Duodenal mucosa (tissue), 2 donors: Measurements from ENCODE around the gene LLCFC1.

Experiments used
- H3K27ac ChIP-seq: one replicate; pipeline ENCODE4 v1.7.0; 2013; ENCODE audit warnings: low read depth, low read length
- H3K27me3 ChIP-seq, 2 donors: one replicate each; pipeline ENCODE4 v1.7.0; 2013; ENCODE audit warnings: low read length in 2 of 2, control low read depth in 1 of 2; ENCODE audit not compliant: insufficient read depth in 2 of 2, control insufficient read depth in 1 of 2
- H3K36me3 ChIP-seq, 2 donors: one replicate each; pipeline ENCODE4 v1.7.0; 2013; ENCODE audit warnings: low read length in 2 of 2, control low read depth in 1 of 2; ENCODE audit not compliant: insufficient read depth in 2 of 2, control insufficient read depth in 1 of 2
- H3K4me1 ChIP-seq, 2 donors: one replicate each; pipeline ENCODE4 v1.7.0; 2013; ENCODE audit warnings: low read length in 2 of 2, control low read depth in 1 of 2; ENCODE audit not compliant: insufficient read depth in 2 of 2, control insufficient read depth in 1 of 2
- H3K4me3 ChIP-seq, 2 donors: one replicate each; pipeline ENCODE4 v1.7.0; 2013; ENCODE audit warnings: low read length in 2 of 2, low read depth in 1 of 2
- H3K9ac ChIP-seq, 2 donors: one replicate each; pipeline ENCODE4 v1.7.0; 2013; ENCODE audit warnings: low read length in 2 of 2, low read depth in 1 of 2
- H3K9me3 ChIP-seq, 2 donors: one replicate each; pipeline ENCODE4 v1.7.0; 2013; ENCODE audit warnings: low read length in 2 of 2, control low read depth in 1 of 2; ENCODE audit not compliant: control insufficient read depth in 1 of 2

The LLCFC1 gene

DNA sequence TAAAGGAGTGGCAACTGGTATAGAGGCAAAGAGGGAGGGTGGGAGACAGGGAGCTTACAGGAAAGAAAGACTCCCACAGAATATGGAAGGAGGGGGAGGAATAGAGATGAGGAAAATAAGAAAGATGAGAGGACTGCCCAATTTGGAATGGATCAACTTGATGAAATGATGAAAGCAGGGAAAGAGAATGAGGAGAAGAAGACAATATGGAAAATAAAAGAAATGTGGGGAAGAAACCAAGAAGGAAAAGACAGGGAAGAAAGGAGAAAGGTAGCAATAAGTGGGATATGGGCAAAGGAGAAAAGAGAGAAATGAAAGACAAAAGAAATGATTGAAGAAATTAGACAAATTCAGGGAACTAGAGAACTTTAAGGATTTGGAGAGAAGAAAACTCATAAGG lies 19.9 kb downstream of the LLCFC1 start:
- peaks cover 6 to 13% of the 10 kb centered on the region in 2 donors for H3K4me1 ChIP-seq
- peaks cover 0 to 5% of the 10 kb centered on the region in 2 donors for H3K9me3 ChIP-seq
- no peak overlapping the region for H3K9ac ChIP-seq

DNA sequence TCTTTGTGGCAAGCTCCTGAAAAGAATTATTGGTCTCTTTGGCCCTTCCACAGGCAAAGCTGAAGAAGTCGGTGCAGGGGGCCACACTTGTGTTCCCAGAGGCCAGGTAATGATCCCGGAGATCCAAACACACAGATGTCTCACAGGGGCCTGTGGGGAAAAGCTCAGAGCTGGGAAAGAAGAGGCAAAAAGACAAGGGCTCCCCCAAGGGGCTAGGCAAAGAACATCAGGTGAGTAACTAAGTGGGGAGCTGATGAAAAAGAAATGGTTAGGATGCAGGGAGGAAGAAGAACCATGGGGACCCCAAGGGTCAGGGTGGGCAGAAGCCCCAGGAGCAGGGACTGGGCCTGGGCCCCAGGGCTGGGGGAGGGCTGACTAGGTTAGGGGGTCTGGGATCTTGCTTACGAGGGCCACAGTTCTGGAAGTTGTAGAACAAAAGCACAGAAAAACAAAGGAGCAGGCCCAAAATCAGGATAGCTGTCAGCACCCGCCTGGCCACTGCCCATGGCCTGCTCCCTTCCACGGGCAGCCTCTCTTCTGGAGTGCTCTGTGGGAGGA lies 21.8 kb downstream of the LLCFC1 start:
- no peaks in the 10 kb centered on the region for H3K36me3 ChIP-seq
- no peak overlapping the region for H3K9ac ChIP-seq
- no peak overlapping the region for H3K4me3 ChIP-seq
- no peak overlapping the region for H3K27ac ChIP-seq
- H3K9me3 ChIP-seq: no peaks in the 10 kb centered on the region
- peaks cover 6 to 13% of the 10 kb centered on the region in 2 donors for H3K4me1 ChIP-seq
- no peaks in the 10 kb centered on the region for H3K27me3 ChIP-seq

More for the DNA sequence above, 19.9 kb downstream of the LLCFC1 start:
- Histone ChIP-seq H3K27me3 (no peaks in the 10 kb centered on the region), H3K36me3 (no peaks in the 10 kb centered on the region), H3K4me3 (no peak overlapping the region), H3K27ac (no peak overlapping the region)

DNA sequence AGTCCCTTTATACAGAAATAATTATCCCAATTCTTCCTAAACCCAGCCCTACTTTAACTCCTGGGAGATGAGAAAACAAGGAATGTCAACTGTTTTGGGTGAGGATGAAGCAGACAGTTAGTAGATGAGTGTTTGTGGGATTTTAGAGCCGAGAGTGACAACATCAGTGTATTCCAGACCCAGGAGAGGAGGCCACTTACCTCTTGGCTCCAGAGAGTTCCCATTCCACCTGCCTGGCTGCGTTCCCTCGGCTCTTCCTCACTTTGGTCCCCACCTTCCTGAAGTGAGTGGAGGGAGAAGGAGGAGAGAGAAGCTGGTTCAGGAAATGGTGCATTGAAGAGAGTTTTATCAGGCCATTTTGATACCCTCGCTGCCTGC lies 22.3 kb downstream of the LLCFC1 start:
- H3K4me1 ChIP-seq: peaks cover 6 to 11% of the 10 kb centered on the region in 2 donors
- H3K9me3 ChIP-seq: no peaks in the 10 kb centered on the region
- H3K27ac ChIP-seq: no peak overlapping the region
- H3K4me3 ChIP-seq: no peak overlapping the region
- H3K9ac ChIP-seq: no peak overlapping the region
- no peaks in the 10 kb centered on the region for H3K36me3 ChIP-seq
- no peaks in the 10 kb centered on the region for H3K27me3 ChIP-seq

DNA sequence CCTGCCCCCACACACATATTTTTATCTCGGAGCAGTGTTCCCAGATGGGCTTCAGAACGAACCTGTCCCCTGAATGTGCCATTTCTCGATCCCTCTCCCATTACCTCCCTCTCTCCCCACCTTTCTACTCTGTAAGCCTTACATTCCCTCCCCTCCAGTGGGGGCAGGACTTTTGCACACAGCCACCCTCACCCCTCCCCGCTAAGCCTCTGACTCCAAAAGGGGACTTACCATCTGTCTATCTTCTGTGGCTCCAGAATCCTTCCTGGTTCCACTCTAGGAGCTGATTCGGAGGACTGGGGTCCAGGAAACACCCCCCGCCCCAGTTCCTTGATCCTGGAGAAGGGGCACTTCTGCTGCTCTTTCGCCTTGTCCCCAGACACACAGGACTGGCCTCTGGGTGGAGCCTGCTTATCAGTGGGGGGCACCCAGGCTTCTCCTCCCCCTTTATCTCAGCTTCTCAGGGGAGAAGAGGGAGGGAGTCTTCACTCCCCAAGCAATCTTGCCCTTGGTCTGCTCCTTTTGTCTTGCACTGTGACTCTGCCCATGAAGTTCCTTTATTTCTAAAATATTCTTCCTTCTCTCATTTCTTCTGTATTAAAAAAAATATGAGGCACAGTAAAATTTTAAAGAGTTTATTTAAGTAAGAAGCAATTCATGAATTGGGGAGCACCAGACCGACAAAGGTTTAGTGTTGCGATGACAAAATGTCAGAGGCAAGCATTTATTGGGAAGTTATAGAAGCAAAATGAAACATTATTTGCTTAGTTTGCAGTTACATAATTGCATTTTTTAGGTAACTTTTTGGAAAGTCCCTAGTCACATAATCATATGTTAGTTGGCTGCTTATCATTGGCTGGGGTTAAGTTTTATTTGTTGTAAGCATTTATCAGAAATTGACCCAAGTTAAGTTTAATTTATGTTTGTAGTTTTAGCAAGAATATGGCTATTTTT lies 23.0 kb downstream of the LLCFC1 start, which contains the start of gene KEL:
Gene KEL (minus strand): TSS at position 391 of the 954 bp plus-strand sequence. CDS start 157 bp downstream, at position 234.
- Histone ChIP-seq H3K27me3 (no peaks in the 10 kb centered on the region), H3K36me3 (no peaks in the 10 kb centered on the region), H3K4me1 (peaks cover 1 to 4% of the 10 kb centered on the region in 2 donors), H3K9ac (no peak within 1 kb of the TSS), H3K4me3 (no peak within 1 kb of the TSS), H3K27ac (no peak within 1 kb of the TSS), H3K9me3 (no peaks in the 10 kb centered on the region)

DNA sequence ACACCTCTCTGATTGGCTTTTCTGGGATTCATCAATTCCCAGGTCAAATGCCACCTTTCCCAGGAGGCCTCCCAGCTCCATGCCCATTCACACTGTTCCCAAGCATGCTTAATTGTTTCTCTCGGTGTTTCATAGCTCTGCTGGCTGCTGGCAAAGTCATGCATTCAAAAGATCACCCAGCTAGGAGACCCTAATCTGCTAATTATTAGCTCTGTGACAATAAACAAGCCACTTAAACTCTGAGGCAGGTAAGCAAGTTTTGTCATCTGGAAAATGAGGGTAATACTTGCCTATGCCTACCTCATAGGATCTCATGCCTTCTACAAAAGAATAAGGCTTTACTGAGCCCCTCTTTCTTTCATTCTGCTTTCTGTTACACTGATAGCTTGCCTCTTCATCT lies 23.7 kb downstream of the LLCFC1 start:
- Histone ChIP-seq H3K27me3 (no peaks in the 10 kb centered on the region), H3K4me1 (no peaks in the 10 kb centered on the region), H3K9me3 (no peaks in the 10 kb centered on the region), H3K9ac (no peak overlapping the region), H3K36me3 (no peaks in the 10 kb centered on the region), H3K4me3 (no peak overlapping the region), H3K27ac (no peak overlapping the region)

DNA sequence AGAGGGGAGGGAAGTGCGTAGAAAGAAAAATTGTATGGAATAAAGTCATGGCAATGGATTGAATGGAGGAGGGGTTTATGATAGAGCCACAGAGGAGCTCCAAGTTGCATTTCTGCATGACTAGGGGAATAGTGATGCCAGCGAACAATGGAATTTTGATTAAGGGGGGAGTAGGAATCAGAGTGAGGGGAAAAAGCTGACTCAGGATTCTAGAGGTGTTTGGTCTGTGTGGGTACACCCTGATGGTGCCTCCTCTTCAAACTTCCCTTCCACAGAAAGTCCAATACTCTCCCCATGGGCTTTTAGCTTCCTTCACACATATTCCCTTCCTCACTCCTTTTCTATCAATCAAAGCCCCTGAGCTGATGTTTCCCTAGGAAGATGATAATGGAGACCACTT lies 24.7 kb downstream of the LLCFC1 start:
- Histone ChIP-seq H3K27me3 (no peaks in the 10 kb centered on the region), H3K9me3 (no peaks in the 10 kb centered on the region), H3K36me3 (no peaks in the 10 kb centered on the region), H3K4me3 (no peak overlapping the region), H3K4me1 (peaks cover 4 to 5% of the 10 kb centered on the region in 2 donors), H3K9ac (no peak overlapping the region), H3K27ac (no peak overlapping the region)

DNA sequence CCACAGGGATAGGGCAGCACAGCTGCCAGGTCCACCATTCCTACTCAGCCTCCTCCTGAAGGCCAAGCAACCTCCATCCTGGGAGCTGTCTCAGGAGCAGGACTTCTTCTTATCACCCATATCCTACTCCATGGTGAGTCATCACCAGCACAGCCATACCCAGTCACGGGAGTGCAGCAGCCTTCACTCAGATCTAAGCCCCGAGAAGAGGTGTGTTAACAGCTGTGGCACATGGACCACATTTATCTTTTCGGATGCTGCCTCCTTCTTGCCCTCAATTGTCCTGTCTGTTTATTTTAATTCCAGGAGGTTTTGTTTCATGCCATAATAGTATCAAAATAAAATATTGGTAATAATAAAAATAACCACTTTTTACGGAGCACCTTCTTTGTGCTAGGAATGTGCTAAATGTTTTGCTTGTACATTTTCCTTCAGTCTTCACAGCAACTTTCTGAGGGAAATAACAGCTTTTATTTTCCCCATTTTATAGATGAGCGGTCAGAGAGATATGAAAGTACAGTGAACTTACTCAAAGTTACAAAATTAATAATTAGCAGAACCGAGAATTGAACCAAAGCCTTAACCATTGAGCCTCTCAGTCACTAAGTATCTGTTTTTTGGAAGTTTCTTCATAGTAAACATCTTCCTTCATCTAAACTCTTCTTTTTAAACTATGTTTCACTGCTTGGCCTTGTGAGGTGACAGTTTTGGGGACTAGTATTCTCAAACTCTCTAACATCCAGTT lies 25.4 kb downstream of the LLCFC1 start:
- Histone ChIP-seq H3K36me3 (no peaks in the 10 kb centered on the region), H3K9ac (no peak overlapping the region), H3K4me1 (peaks cover 4 to 5% of the 10 kb centered on the region in 2 donors), H3K27ac (no peak overlapping the region), H3K27me3 (no peaks in the 10 kb centered on the region), H3K9me3 (no peaks in the 10 kb centered on the region), H3K4me3 (no peak overlapping the region)

DNA sequence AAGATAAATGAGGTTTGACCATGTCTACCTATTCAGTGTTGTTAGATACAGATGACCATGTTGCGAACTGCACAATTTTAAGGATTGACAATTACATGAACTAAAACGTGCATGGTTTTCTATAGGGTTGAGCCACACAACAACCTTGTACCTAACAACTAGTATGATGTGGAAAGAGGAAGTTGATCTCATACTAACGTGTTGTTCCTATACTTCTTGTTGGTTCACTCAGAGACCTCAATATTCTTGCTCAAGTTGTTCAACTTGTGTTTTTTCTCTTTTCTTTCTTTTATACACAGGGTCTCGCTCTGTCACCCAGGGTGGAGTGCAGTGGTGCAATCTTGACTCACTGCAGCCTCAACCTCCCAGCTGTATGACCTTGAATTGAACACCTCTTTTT lies 28.9 kb downstream of the LLCFC1 start:
- Histone ChIP-seq H3K4me1 (peaks cover 4 to 5% of the 10 kb centered on the region in 2 donors), H3K4me3 (no peak overlapping the region), H3K9ac (no peak overlapping the region), H3K27ac (no peak overlapping the region), H3K36me3 (no peaks in the 10 kb centered on the region), H3K27me3 (no peaks in the 10 kb centered on the region), H3K9me3 (no peaks in the 10 kb centered on the region)

DNA sequence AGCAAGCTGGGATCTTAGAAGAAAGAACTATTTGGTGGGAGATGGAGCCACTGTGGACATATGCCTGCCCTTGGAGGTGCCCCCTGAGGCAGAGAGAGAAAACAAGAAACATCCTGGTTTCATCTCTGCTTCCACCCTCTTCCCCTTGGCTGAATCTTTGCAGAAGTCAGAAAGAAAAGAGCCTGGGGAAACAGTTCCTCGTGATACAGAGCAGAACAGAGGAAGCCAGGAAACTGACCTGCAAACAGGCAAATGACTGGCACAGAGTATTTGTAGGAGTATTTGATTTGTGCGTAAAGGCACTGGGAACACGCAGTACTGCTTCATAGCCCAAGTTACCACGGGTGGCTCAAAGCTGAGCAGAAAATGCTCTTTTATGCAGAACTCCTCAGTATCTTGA lies 29.9 kb downstream of the LLCFC1 start:
- Histone ChIP-seq H3K27ac (no peak overlapping the region), H3K4me1 (peaks cover 4 to 5% of the 10 kb centered on the region in 2 donors)

DNA sequence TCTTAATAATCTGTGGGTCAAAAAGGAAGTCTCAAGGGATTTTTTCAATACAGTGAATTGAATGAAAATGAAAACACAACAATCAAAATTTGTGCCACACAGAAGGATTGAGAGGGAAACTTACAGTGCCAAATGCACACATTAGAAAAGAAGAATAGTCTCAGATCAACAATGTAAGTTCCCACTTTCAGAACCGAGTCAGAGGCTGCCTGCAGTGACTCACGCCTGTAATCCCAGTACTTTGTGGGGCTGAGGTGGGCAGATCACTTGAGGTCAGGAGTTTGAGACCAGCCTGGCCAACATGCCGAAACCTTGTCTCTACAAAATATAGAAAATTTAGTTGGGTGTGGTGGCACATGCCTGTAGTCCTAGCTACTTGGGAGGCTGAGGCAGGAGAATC lies 35.3 kb downstream of the LLCFC1 start:
- Histone ChIP-seq H3K9ac (no peak overlapping the region), H3K36me3 (no peaks in the 10 kb centered on the region), H3K4me1 (no peaks in the 10 kb centered on the region), H3K27ac (no peak overlapping the region), H3K27me3 (no peaks in the 10 kb centered on the region), H3K9me3 (peaks cover 0 to 6% of the 10 kb centered on the region in 2 donors), H3K4me3 (no peak overlapping the region)

More for the DNA sequence above, 29.9 kb downstream of the LLCFC1 start:
- H3K4me3 ChIP-seq: no peak overlapping the region
- H3K27me3 ChIP-seq: no peaks in the 10 kb centered on the region
- H3K9ac ChIP-seq: no peak overlapping the region
- H3K9me3 ChIP-seq: no peaks in the 10 kb centered on the region
- no peaks in the 10 kb centered on the region for H3K36me3 ChIP-seq
